Neural cell (in vitro differentiated cells): ENCODE data around the gene PI4K2B. TPM values are rescaled to one million over a fixed set of nuclear protein-coding genes. Genes with fewer than 3 reads are reported as not detected.
"Not testable (repeated sequence)": the region's sequence is repeated elsewhere in the genome, so short reads cannot be mapped to it uniquely, and the experiment has no call there.

Source experiments
- H2AFZ ChIP-seq: fragments of 200-600, 300-800 bp; sonication (generic), shearing (Covaris generic); 2 replicates; pipeline ENCODE4 v1.6.0; 2014; ENCODE audit warnings: low read depth, mild to moderate bottlenecking, antibody characterized with exemption, low read length, moderate library complexity
- H3F3A ChIP-seq: fragments of 200-600 bp; shearing (Covaris generic); 2 replicates; pipeline ENCODE4 v1.6.1; 2016; ENCODE audit warnings: mild to moderate bottlenecking, moderate library complexity, mixed read lengths, antibody characterized with exemption, low read length; ENCODE audit not compliant: insufficient read depth, poor library complexity, severe bottlenecking
- H3K27ac ChIP-seq: fragments of 200-600, 300-800 bp; sonication (generic), shearing (Covaris generic); 2 replicates; pipeline ENCODE4 v1.5.1; 2014; ENCODE audit warnings: mild to moderate bottlenecking, low read length, moderate library complexity
- H3K27me3 ChIP-seq: fragments of 300-800, 200-600 bp; sonication (generic), shearing (Covaris generic); 2 replicates; pipeline ENCODE4 v1.6.0; 2014; ENCODE audit warnings: mild to moderate bottlenecking, low read depth, low read length, moderate library complexity; ENCODE audit not compliant: insufficient read depth
- H3K36me3 ChIP-seq: fragments of 300-800, 200-600 bp; sonication (generic), shearing (Covaris generic); 2 replicates; pipeline ENCODE4 v1.5.1; 2014; ENCODE audit warnings: mild to moderate bottlenecking, antibody characterized with exemption, low read length, moderate library complexity; ENCODE audit not compliant: insufficient read depth
- H3K4me2 ChIP-seq: fragments of 300-800, 200-600 bp; sonication (generic), shearing (Covaris generic); 2 replicates; pipeline ENCODE4 v1.6.0; 2014; ENCODE audit warnings: mild to moderate bottlenecking, low read length
- H3K4me3 ChIP-seq: fragments of 300-800, 200-600 bp; sonication (generic), shearing (Covaris generic); 2 replicates; pipeline ENCODE4 v1.5.1; 2014; ENCODE audit warnings: mild to moderate bottlenecking, low read length, moderate library complexity
- H3K79me2 ChIP-seq: fragments of 200-600 bp; shearing (Covaris generic); replicated peaks from 2 replicates; pipeline ENCODE4 v1.6.0; 2014; ENCODE audit warnings: mild to moderate bottlenecking, low read length, moderate library complexity; ENCODE audit not compliant: insufficient read depth
- H3K9ac ChIP-seq: fragments of 300-800, 200-600 bp; sonication (generic), shearing (Covaris generic); 2 replicates; pipeline ENCODE4 v1.6.1; 2016; ENCODE audit warnings: mild to moderate bottlenecking, low read length, mixed read lengths
- H3K9me2 ChIP-seq: fragments of 200-600 bp; shearing (Covaris generic); 2 replicates; pipeline ENCODE4 v1.6.1; 2016; ENCODE audit warnings: mild to moderate bottlenecking, low read length, mixed read lengths; ENCODE audit not compliant: insufficient read depth
- H3K9me3 ChIP-seq: fragments of 200-600, 300-800 bp; sonication (generic), shearing (Covaris generic); 2 replicates; pipeline ENCODE4 v1.6.1; 2016; ENCODE audit warnings: mild to moderate bottlenecking, mixed run types, low read length, moderate library complexity, mixed read lengths
- H4K20me1 ChIP-seq: fragments of 200-600 bp; shearing (Covaris generic); 2 replicates; pipeline ENCODE4 v1.6.1; 2016; ENCODE audit warnings: mild to moderate bottlenecking, mixed run types; ENCODE audit not compliant: insufficient read depth
- CTCF ChIP-seq: fragments of 450-650 bp; IDR thresholded peaks from 2 replicates; pipeline ENCODE4 v1.5.1; 2014; ENCODE audit warnings: antibody characterized with exemption, mild to moderate bottlenecking, moderate library complexity; ENCODE audit not compliant: poor library complexity, severe bottlenecking
- EP300 ChIP-seq: fragments of 450-650 bp; conservative IDR thresholded peaks from 2 replicates; pipeline ENCODE4 v1.6.1; 2014; ENCODE audit warnings: antibody characterized with exemption, mild to moderate bottlenecking, moderate library complexity; ENCODE audit not compliant: poor library complexity, severe bottlenecking
- EZH2 ChIP-seq: fragments of 200-600, 300-800 bp; shearing (Covaris generic), sonication (generic); IDR thresholded peaks from 2 replicates; pipeline ENCODE4 v1.6.1; 2014; ENCODE audit warnings: antibody characterized with exemption, low read length, borderline replicate concordance, mild to moderate bottlenecking; ENCODE audit not compliant: insufficient read depth, poor library complexity, severe bottlenecking
- MXI1 ChIP-seq: fragments of 450-650 bp; conservative IDR thresholded peaks from 2 replicates; pipeline ENCODE4 v1.6.1; 2014; ENCODE audit warnings: antibody characterized with exemption, mild to moderate bottlenecking; ENCODE audit not compliant: poor library complexity, severe bottlenecking
- POLR2AphosphoS5 ChIP-seq: IDR thresholded peaks from 2 replicates; pipeline ENCODE4 v1.6.1; 2012
- RAD21 ChIP-seq: fragments of 450-650 bp; conservative IDR thresholded peaks from 2 replicates; pipeline ENCODE4 v1.6.1; 2014; ENCODE audit warnings: antibody characterized with exemption, mild to moderate bottlenecking, moderate library complexity
- REST ChIP-seq: IDR thresholded peaks from 2 replicates; pipeline ENCODE4 v1.6.1; 2012; ENCODE audit warnings: borderline replicate concordance
- SMC3 ChIP-seq: fragments of 450-650 bp; conservative IDR thresholded peaks from 2 replicates; pipeline ENCODE4 v1.6.1; 2014; ENCODE audit warnings: antibody characterized with exemption, mild to moderate bottlenecking, moderate library complexity; ENCODE audit not compliant: poor library complexity
- TAF1 ChIP-seq: IDR thresholded peaks from 2 replicates; pipeline ENCODE4 v1.6.1; 2012; ENCODE audit warnings: low read depth
- polyA plus RNA-seq: library from polyadenylated mRNA; depleted of rRNA; stranded (reverse); fragments of >200 nt; gene quantifications from 2 replicates; pipeline ENCODE4 v1.2.3, GENCODE V29; 2014

Gene PI4K2B
- polyA plus RNA-seq, 1 donor from 2014 or later: 10.0 TPM

- Histone ChIP-seq H4K20me1 (no peaks in the 10 kb centered on the region), H3K9me2 (no peaks in the 10 kb centered on the region), H3K27ac (no peak overlapping the region), H3K27me3 (no peaks in the 10 kb centered on the region), H3K4me3 (peak overlapping the region; percentile 95), H3K79me2 (no peaks in the 10 kb centered on the region), H3K36me3 (no peaks in the 10 kb centered on the region), H2AFZ (no peak overlapping the region), H3K9ac (peak overlapping the region; percentile 77), H3K9me3 (peaks cover 15% of the 10 kb centered on the region), H3K4me2 (peak overlapping the region; percentile 52), H3F3A (peaks cover 8% of the 10 kb centered on the region)
- TF ChIP-seq EZH2 (no peak), CTCF (peak; percentile 56), EP300 (no peak), REST (no peak)
Measured at GRCh38 chr4:25234390-25235370, 847 bp downstream of the PI4K2B start.

GRCh38 chr4:25235401-25235800 is 1.6 kb downstream of the PI4K2B start:
- Histone ChIP-seq H3K9me3 (peaks cover 12% of the 10 kb centered on the region), H3K27ac (no peak overlapping the region), H3K79me2 (no peaks in the 10 kb centered on the region), H3F3A (peaks cover 8% of the 10 kb centered on the region), H2AFZ (no peak overlapping the region), H3K4me2 (no peak overlapping the region), H3K9me2 (no peaks in the 10 kb centered on the region), H4K20me1 (no peaks in the 10 kb centered on the region), H3K27me3 (no peaks in the 10 kb centered on the region), H3K9ac (no peak overlapping the region), H3K36me3 (no peaks in the 10 kb centered on the region), H3K4me3 (peak overlapping the region; percentile 95)
- TF ChIP-seq EZH2 (no peak), TAF1 (no peak), EP300 (no peak), POLR2AphosphoS5 (no peak), MXI1 (no peak), SMC3 (no peak), RAD21 (no peak), CTCF (no peak), REST (no peak)

GRCh38 chr4:25236030-25236429 is 2.2 kb downstream of the PI4K2B start:
- not testable (repeated sequence) for H3F3A ChIP-seq, H3K79me2 ChIP-seq, H4K20me1 ChIP-seq, H2AFZ ChIP-seq, H3K27me3 ChIP-seq, H3K27ac ChIP-seq, H3K4me2 ChIP-seq, H3K4me3 ChIP-seq, H3K9ac ChIP-seq, H3K36me3 ChIP-seq, H3K9me2 ChIP-seq
- H3K9me3 ChIP-seq: peaks cover 12% of the 10 kb centered on the region
